ENCODE data around the gene FOCAD.
"Not testable (repeated sequence)": the region's sequence is repeated elsewhere in the genome, so short reads cannot be mapped to it uniquely, and the experiment has no call there.

The FOCAD gene

GRCh38 chr9:20684035-20684874, at the start of gene FOCAD:
Gene FOCAD, plus strand, starts transcription at chr9:20684259. Its CDS starts 31,095 bp downstream, at chr9:20715354.
- peak; percentile 92 to 97 for DNase-seq

GRCh38 chr9:20634895-20635294, 49.2 kb upstream of the FOCAD start:
- no peak for DNase-seq

- DNase-seq, result no peak
Observed at GRCh38 chr9:20636888-20637440, 47.1 kb upstream of the FOCAD start.

- DNase-seq, result no peak
Observed at GRCh38 chr9:20640331-20641187, 43.5 kb upstream of the FOCAD start.

DNA sequence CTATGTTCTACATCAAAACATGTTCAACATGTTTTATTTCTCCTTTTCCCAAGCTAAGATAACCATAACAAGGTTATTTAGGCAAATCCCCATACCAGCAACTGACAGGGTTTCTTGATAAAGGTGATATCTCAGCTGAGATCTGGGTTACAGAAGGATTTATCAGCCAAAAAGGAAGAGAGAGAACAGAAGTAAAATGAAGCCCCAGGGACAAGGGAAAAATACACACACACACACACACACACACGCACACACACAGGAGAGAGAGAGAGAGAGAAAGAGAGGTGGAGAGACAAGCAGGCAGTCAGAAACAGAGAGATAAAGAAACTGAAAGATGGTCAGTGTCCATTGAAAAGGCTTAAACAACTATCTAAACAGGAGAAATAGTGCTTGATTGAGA, 42.0 kb upstream of the FOCAD start:
- DNase-seq, result no peak

GRCh38 chr9:20643660-20644059, 40.4 kb upstream of the FOCAD start:
- DNase-seq, result no peak

- DNase-seq, result no peak
Observed at GRCh38 chr9:20646656-20647055, 37.4 kb upstream of the FOCAD start.

- DNase-seq, result no peak
Observed at GRCh38 chr9:20649381-20649780, 34.7 kb upstream of the FOCAD start.

DNA sequence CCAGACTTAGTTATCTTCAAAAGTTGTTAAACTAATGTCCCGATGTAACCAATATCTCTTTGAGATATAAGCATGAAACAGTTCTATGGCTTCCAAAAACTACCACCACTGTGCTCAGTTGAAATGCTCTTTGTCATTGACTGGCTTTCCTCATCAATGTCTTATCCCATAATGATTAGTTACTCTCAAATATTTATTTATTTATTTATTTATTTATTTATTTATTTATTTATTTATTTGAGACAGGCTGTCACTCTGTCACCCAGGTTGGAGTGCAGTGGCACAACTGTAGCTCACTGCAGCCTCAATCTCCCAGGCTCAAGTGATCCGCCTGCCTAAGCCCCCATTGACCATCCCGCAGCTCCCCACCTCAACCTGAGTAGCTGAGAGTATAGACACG, 33.7 kb upstream of the FOCAD start:
- no peak for DNase-seq

GRCh38 chr9:20650750-20651299, 33.2 kb upstream of the FOCAD start:
- no peak for DNase-seq

DNA sequence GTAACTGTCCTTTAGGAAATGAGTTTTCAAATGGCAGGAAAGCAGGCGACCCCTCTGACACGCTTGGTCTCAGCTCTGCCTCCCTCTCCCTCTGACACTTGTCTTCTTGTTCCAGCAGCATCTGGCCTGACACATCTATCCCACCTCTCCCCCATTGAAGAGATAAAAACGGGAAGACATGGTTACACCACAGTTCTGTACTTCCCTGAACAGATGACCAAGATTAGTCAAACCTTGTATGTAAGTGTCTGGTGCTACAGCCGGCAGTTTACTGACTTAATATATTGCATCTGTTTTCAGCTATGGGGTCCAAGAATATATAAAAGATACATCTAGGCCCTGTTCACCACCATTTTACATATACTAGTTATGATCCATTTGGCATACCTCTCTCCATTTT, 32.1 kb upstream of the FOCAD start:
- DNase-seq, result no peak

DNA sequence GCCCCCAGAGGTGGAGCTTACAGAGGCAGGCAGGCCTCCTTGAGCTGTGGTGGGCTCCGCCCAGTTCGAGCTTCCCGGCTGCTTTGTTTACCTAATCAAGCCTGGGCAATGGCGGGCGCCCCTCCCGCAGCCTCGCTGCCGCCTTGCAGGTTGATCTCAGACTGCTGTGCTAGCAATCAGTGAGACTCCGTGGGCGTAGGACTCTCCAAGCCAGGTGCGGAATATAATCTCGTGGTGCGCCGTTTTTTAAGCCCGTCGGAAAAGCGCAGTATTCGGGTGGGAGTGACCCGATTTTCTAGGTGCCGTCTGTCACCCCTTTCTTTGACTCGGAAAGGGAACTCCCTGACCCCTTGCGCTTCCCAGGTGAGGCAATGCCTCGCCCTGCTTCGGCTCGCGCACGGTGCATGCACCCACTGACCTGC, 25.8 kb upstream of the FOCAD start:
- DNase-seq, result not testable (repeated sequence)

DNA sequence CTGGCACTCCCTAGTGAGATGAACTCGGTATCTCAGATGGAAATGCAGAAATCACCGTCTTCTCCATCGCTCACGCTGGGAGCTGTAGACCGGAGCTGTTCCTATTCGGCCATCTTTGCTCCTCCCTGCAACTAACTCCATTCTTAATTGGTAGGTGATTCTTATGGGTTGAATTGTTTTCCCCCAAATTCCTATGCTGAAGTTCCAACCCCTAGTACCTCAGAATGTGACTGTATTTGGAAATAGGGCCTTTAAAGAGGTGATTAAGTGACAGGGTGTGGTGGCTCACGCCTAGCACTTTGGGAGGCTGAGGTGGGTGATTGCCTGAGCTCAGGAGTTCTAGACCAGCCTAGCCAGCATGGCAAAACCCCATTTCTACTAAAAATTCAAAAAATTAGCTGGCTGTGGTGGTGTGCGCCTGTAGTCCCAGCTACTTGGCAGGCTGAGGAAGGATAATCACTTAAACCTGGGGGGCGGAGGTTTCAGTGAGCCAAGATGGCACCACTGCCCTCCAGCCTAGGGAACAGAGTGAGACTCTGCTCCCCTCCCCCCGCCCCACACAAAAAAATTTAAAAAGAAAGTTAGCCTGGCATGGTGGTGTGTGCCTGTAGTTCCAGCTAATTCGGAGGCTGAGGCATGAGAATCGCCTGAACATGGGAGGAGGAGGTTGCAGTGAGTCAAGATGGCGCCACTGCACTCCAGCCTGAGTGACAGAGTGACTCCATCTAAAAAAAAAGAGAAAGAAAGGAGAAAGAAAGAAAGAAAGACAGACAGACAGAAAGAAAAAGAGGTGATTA, 25.2 kb upstream of the FOCAD start:
- no peak for DNase-seq

- DNase-seq, result no peak
Observed at GRCh38 chr9:20659474-20659967, 24.5 kb upstream of the FOCAD start.

- no peak for DNase-seq
Observed at GRCh38 chr9:20662156-20662555, 21.9 kb upstream of the FOCAD start.

GRCh38 chr9:20663133-20663532, 20.9 kb upstream of the FOCAD start:
- no peak for DNase-seq

DNA sequence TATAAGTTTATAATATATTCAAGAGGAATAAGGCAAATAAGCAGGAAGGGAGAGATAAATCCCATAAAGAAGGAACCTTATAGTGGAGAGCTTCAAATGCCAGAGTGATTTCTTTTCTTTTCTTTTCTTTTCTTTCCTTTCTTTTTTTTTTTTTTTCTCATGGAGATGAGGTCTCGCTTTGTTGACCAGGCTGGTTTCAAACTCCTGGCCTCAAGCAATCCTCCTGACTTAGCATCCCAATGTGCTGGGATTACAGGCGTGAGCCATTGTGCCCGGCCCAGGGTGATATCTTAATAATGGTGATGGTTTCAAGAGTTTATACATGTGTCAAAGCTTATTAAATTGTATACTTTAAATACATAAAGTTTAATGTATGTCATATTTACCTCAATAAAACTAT, 19.6 kb upstream of the FOCAD start:
- no peak for DNase-seq

DNA sequence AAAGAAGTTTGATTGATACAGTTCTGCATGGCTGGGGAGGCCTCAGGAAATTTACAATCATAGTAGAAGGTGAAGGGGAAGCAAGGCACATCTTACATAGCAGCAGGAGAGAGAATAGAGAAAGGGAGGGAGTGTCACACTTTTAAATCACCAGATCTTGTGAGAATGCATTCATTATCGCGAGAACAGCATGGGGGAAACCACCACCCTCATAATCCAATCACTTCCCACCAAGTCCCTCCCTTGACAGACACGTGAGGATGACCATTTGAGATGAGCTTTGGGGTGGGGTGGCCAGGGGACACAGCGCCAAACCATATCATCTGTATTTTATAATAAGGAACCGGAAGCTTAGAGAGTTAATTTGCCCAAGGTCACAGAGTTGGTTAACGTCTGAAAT, 13.7 kb upstream of the FOCAD start:
- DNase-seq, result no peak

DNA sequence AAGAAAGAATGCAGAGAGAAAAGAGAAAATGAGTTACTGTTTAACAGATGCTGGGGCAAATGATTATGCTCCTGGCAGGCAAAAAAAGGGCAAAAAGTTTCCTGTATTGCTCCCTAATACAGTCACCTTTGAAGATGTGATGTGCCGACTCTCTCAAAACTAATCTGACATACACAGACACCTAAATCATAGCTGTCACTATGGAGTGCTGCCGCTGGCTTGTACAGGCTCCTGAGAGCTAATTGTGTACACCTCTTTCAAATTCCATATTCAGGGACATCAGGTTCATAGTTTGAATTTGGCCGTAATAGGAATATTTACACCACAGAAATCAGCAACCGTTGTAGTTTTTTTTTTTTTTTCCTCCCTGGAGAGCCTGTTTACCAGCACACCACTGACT, 12.4 kb upstream of the FOCAD start:
- no peak for DNase-seq

- not testable (repeated sequence) for DNase-seq
Observed at GRCh38 chr9:20673537-20673936, 10.5 kb upstream of the FOCAD start.

DNA sequence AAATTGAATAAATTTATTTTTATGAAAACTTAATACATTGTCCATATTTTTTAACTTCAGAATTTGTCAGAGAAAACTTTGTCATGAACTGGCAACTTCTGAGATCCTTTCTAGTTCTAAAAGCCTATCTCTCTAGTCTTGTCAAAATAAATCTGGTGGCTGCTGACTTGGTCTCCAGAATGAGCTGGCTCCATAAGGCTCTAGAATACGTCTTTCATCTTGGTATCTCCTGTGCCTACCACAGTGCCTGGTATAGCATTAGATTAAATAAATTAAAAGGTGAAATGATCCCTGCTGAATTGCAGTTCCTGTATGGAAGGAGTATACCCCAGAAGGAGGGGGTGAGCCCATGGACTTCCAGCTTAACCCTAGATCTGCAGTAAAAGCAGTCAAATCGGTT, 2.6 kb upstream of the FOCAD start:
- no peak for DNase-seq

DNA sequence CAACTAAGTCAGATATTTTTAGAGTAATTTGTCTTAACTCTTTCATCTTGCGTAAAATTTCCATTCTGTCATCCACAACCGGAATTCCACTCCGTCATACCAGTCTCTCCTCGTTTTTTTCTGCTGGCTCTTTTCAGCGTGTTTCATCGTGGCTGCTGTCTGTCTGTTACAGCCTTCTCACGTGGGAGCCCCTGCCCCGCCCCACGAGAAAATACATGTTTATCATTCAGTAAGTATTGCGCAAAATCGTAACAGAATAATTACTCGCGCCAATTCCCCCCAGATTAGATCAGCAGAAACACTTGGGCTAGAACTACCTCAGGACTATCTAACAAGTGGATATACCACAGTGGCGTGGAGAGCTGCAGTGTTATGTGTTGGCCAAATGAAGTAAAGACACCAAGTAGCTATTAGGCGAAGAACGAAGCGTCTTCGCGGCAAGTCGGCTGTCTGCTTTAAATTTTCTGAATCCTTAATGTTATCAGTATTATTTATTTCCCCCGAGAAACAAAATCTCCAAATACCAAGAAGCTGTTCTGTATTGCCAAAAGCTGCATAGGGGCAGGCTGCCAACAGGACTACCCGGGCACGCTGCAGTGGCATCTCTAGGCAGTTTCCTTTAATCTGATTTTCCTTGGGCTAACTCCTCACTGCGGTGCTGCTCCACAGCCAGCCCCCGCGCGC, 566 bp upstream of the FOCAD start:
- DNase-seq, result no peak
